Endothelial cell (in vitro differentiated cells): Measurements from ENCODE around the gene HOXC13. TPM values are rescaled to one million over a fixed set of nuclear protein-coding genes. Genes with fewer than 3 reads are reported as not detected.

Experiments used
- DNase-seq: peaks from one replicate; pipeline ENCODE4 v3.0.0; 2021; ENCODE audit warnings: low spot score
- H3K27ac Mint-ChIP-seq: one replicate; pipeline ENCODE4 v1.8.0; 2021; ENCODE audit warnings: mixed read lengths, inconsistent platforms; ENCODE audit not compliant: unreplicated experiment
- H3K27me3 Mint-ChIP-seq: one replicate; pipeline ENCODE4 v1.8.0; 2021; ENCODE audit warnings: mild to moderate bottlenecking, moderate library complexity, mixed read lengths, inconsistent platforms; ENCODE audit not compliant: unreplicated experiment
- H3K36me3 Mint-ChIP-seq: one replicate; pipeline ENCODE4 v1.8.0; 2021; ENCODE audit warnings: mild to moderate bottlenecking, low read depth, mixed read lengths, inconsistent platforms; ENCODE audit not compliant: unreplicated experiment
- H3K4me1 Mint-ChIP-seq: one replicate; pipeline ENCODE4 v1.8.0; 2021; ENCODE audit warnings: mild to moderate bottlenecking, mixed read lengths, inconsistent platforms; ENCODE audit not compliant: unreplicated experiment
- H3K4me3 Mint-ChIP-seq: one replicate; pipeline ENCODE4 v1.8.0; 2021; ENCODE audit warnings: mild to moderate bottlenecking, mixed read lengths, inconsistent platforms; ENCODE audit not compliant: unreplicated experiment
- H3K9me3 Mint-ChIP-seq: one replicate; pipeline ENCODE4 v1.8.0; 2021; ENCODE audit warnings: mixed read lengths, inconsistent platforms; ENCODE audit not compliant: unreplicated experiment
- CTCF ChIP-seq: fragments of 200-600 bp; sonication (generic); IDR thresholded peaks from one replicate; pipeline ENCODE4 v1.5.0; 2021; ENCODE audit warnings: antibody characterized with exemption; ENCODE audit not compliant: unreplicated experiment
- total RNA-seq: library from RNA; stranded (reverse); fragmentation: NEBNext Ultra II Directional; extraction: Animal tissue kit (Norgen Biotek cat#: 25700); gene quantifications from one replicate; pipeline ENCODE4 v1.2.1, GENCODE V29; 2021; ENCODE audit not compliant: unreplicated experiment

Gene HOXC13
- total RNA-seq, 1 donor from 2014 or later = 0.38 TPM

- peaks cover 62% of the 10 kb centered on the region for H3K4me1 Mint-ChIP-seq
- H3K36me3 Mint-ChIP-seq = peaks cover 4% of the 10 kb centered on the region
- H3K4me3 Mint-ChIP-seq = no peak overlapping the region
- peaks cover 42% of the 10 kb centered on the region for H3K27me3 Mint-ChIP-seq
- no peak for DNase-seq
- no peak overlapping the region for H3K27ac Mint-ChIP-seq
- H3K9me3 Mint-ChIP-seq = no peaks in the 10 kb centered on the region
- TF ChIP-seq CTCF = no peak
Measured at GRCh38 chr12:53987787-53988230, 49.2 kb downstream of the HOXC13 start.

- TF ChIP-seq CTCF = no peak
- Mint-ChIP-seq H3K36me3 (peaks cover 4% of the 10 kb centered on the region), H3K9me3 (no peaks in the 10 kb centered on the region), H3K4me1 (peaks cover 55% of the 10 kb centered on the region), H3K27me3 (peaks cover 39% of the 10 kb centered on the region), H3K27ac (no peak overlapping the region), H3K4me3 (peak overlapping the region; percentile 60)
- DNase-seq = no peak
Measured at GRCh38 chr12:53988541-53989226, 50.1 kb downstream of the HOXC13 start.

- peak overlapping the region; percentile 60 for H3K4me3 Mint-ChIP-seq
Measured at GRCh38 chr12:53989227-53990113, 50.8 kb downstream of the HOXC13 start.

GRCh38 chr12:53990311-53991076 lies 51.9 kb downstream of the HOXC13 start:
- Mint-ChIP-seq H3K27ac (no peak overlapping the region), H3K27me3 (peaks cover 50% of the 10 kb centered on the region), H3K4me3 (peak overlapping the region; percentile 19), H3K9me3 (no peaks in the 10 kb centered on the region), H3K4me1 (peaks cover 57% of the 10 kb centered on the region), H3K36me3 (peaks cover 4% of the 10 kb centered on the region)
- TF ChIP-seq CTCF = no peak
- DNase-seq = no peak

More at GRCh38 chr12:53989227-53990113, 50.8 kb downstream of the HOXC13 start:
- peaks cover 47% of the 10 kb centered on the region for H3K27me3 Mint-ChIP-seq
- no peak overlapping the region for H3K27ac Mint-ChIP-seq
- peak; percentile 38 for TF ChIP-seq CTCF
- no peak for DNase-seq
- H3K36me3 Mint-ChIP-seq = peaks cover 4% of the 10 kb centered on the region
- H3K9me3 Mint-ChIP-seq = no peaks in the 10 kb centered on the region
- H3K4me1 Mint-ChIP-seq = peaks cover 55% of the 10 kb centered on the region
